ENCODE results near the gene KCNH4.
"Not testable (repeated sequence)": the region's sequence is repeated elsewhere in the genome, so short reads cannot be mapped to it uniquely, and the experiment has no call there.

DNA sequence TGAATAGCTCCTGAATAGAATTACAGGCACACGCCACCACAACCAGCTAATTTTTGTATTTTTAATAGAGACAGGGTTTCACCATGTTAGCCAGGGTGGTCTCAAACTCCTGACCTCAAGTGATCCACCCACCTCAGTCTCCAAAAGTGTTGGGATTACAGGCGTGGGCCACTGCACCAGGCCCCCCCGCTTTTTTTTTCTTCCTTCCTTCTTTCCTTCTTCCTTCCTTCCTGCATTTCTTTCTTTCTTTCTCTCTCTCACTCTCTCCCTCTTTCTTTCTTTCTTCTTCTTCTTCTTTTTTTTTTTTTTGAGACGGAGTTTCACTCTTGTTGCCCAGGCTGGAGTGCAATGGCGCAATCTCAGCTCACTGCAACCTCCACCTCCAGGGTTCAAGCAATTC lies 5.2 kb upstream of the KCNH4 start:
- TF ChIP-seq, protein P1, sequence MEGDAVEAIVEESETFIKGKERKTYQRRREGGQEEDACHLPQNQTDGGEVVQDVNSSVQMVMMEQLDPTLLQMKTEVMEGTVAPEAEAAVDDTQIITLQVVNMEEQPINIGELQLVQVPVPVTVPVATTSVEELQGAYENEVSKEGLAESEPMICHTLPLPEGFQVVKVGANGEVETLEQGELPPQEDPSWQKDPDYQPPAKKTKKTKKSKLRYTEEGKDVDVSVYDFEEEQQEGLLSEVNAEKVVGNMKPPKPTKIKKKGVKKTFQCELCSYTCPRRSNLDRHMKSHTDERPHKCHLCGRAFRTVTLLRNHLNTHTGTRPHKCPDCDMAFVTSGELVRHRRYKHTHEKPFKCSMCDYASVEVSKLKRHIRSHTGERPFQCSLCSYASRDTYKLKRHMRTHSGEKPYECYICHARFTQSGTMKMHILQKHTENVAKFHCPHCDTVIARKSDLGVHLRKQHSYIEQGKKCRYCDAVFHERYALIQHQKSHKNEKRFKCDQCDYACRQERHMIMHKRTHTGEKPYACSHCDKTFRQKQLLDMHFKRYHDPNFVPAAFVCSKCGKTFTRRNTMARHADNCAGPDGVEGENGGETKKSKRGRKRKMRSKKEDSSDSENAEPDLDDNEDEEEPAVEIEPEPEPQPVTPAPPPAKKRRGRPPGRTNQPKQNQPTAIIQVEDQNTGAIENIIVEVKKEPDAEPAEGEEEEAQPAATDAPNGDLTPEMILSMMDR (IDR thresholded peaks at IDR 0.05): not testable (repeated sequence)
- not testable (repeated sequence) for TF ChIP-seq EZH2, EZH2phosphoT487 (IDR thresholded peaks at IDR 0.05)
